GM19463 (cell line): ENCODE data around the gene TMUB1.
A peak's percentile ranks its signal among the peaks of the same experiment; 100 is the strongest.

Experiments
- ATAC-seq: cut with Tn5 transposase; IDR thresholded peaks from one replicate; pipeline ENCODE4 v1.9.1; 2021; ENCODE audit warnings: mild to moderate bottlenecking, moderate library complexity; ENCODE audit not compliant: unreplicated experiment

TMUB1 gene

GRCh38 chr7:151121380-151122170, 38.3 kb upstream of the TMUB1 start:
- ATAC-seq: no peak

GRCh38 chr7:151120896-151121295, 37.6 kb upstream of the TMUB1 start:
- no peak for ATAC-seq

GRCh38 chr7:151119902-151120301, 36.6 kb upstream of the TMUB1 start:
- no peak for ATAC-seq

- no peak for ATAC-seq
Observed at GRCh38 chr7:151119055-151119415, 35.7 kb upstream of the TMUB1 start.

- no peak for ATAC-seq
Observed at GRCh38 chr7:151118108-151119054, 35.1 kb upstream of the TMUB1 start.

- no peak for ATAC-seq
Observed at GRCh38 chr7:151117565-151117964, 34.3 kb upstream of the TMUB1 start.

- no peak for ATAC-seq
Observed at GRCh38 chr7:151116603-151117440, 33.5 kb upstream of the TMUB1 start.

- no peak for ATAC-seq
Observed at GRCh38 chr7:151115836-151116418, 32.6 kb upstream of the TMUB1 start.

- ATAC-seq: no peak
Observed at GRCh38 chr7:151115121-151115835, 32.0 kb upstream of the TMUB1 start.

GRCh38 chr7:151114151-151115090, 31.1 kb upstream of the TMUB1 start:
- no peak for ATAC-seq

GRCh38 chr7:151113344-151114150, 30.3 kb upstream of the TMUB1 start:
- ATAC-seq: no peak

GRCh38 chr7:151110941-151111645, 27.8 kb upstream of the TMUB1 start:
- ATAC-seq: peak; percentile 89

GRCh38 chr7:151110236-151110940, 27.1 kb upstream of the TMUB1 start:
- ATAC-seq: no peak

- no peak for ATAC-seq
Observed at GRCh38 chr7:151109094-151110048, 26.1 kb upstream of the TMUB1 start.

GRCh38 chr7:151107882-151108281, 24.6 kb upstream of the TMUB1 start:
- no peak for ATAC-seq
